ENCODE measurements around the gene ITGB4. TPM values are rescaled to one million over a fixed set of nuclear protein-coding genes. Genes with fewer than 3 reads are reported as not detected.

The ITGB4 gene
- total and polyA plus RNA-seq, 2 experiments from 2014 or later, result 6.1 to 9.7 TPM

- no peaks in the 10 kb centered on the region; the same call in 1 of the 2 replicates for H3K4me1 ChIP-seq (ENCODE audit: insufficient read depth)
- Mint-ChIP-seq H3K27ac (no peak overlapping the region), H3K27me3 (ENCODE audit: insufficient read depth, low read depth, poor library complexity) (peaks cover 26% of the 10 kb centered on the region), H3K9me3 (no peaks in the 10 kb centered on the region), H3K4me1 (peaks cover 2% of the 10 kb centered on the region; the same call in 2 of the 3 replicates), H3K4me3 (peak overlapping the region; percentile 59), H3K36me3 (ENCODE audit: low read depth) (no peaks in the 10 kb centered on the region)
- H3K27me3 ChIP-seq (ENCODE audit: insufficient read depth), result peaks cover 17% of the 10 kb centered on the region
- H3K9me2 ChIP-seq (ENCODE audit: insufficient read depth), result no peaks in the 10 kb centered on the region
- H3K27ac ChIP-seq (ENCODE audit: low read depth), result no peak overlapping the region
- H2AFZ ChIP-seq, result peak overlapping the region; percentile 95
- H4K20me1 ChIP-seq (replicated peaks; ENCODE audit: insufficient read depth), result no peaks in the 10 kb centered on the region
- peaks cover 12% of the 10 kb centered on the region; the same call in 1 of the 2 replicates for H3F3A ChIP-seq (replicated peaks; ENCODE audit: low read depth)
- DNase-seq (ENCODE audit: low spot score) (peak; percentile 23), ATAC-seq (peak; percentile 16)
- peak overlapping the region; percentile 84 for H3K4me3 ChIP-seq
- H3K4me2 ChIP-seq, result peak overlapping the region; percentile 94
- no peaks in the 10 kb centered on the region for H3K79me2 ChIP-seq (replicated peaks; ENCODE audit: insufficient read depth)
- H3K36me3 ChIP-seq (ENCODE audit: insufficient read depth), result no peaks in the 10 kb centered on the region
- TF ChIP-seq JUNB (IDR thresholded peaks at IDR 0.05; ENCODE audit: unreplicated experiment), result no peak
- no peak for TF ChIP-seq CREB1 (CRISPR knock-in tag; IDR thresholded peaks at IDR 0.05; ENCODE audit: low read depth)
- TF ChIP-seq REST (IDR thresholded peaks at IDR 0.05; ENCODE audit: unreplicated experiment), result no peak
- no peak for TF ChIP-seq POLR2AphosphoS5 (IDR thresholded peaks at IDR 0.05; ENCODE audit: low read depth)
- TF ChIP-seq ZNF331 (CRISPR knock-in tag; IDR thresholded peaks at IDR 0.05; ENCODE audit: low read depth), result no peak
- no peak for TF ChIP-seq ZNF114 (CRISPR knock-in tag; IDR thresholded peaks at IDR 0.05)
Observed at GRCh38 chr17:75721463-75722011, 278 bp downstream of the ITGB4 start.

- no peaks in the 10 kb centered on the region for H4K20me1 ChIP-seq (replicated peaks; ENCODE audit: insufficient read depth)
- peak overlapping the region; percentile 84 for H3K4me3 ChIP-seq
- Mint-ChIP-seq H3K27ac (no peak overlapping the region), H3K36me3 (ENCODE audit: low read depth) (no peaks in the 10 kb centered on the region), H3K27me3 (ENCODE audit: insufficient read depth, low read depth, poor library complexity) (peaks cover 24% of the 10 kb centered on the region), H3K9me3 (no peaks in the 10 kb centered on the region), H3K4me3 (peak overlapping the region; percentile 59), H3K4me1 (peaks cover 2% of the 10 kb centered on the region; the same call in 2 of the 3 replicates)
- H3K27me3 ChIP-seq (ENCODE audit: insufficient read depth), result peaks cover 17% of the 10 kb centered on the region
- no peaks in the 10 kb centered on the region for H3K9me2 ChIP-seq (ENCODE audit: insufficient read depth)
- no peak for DNase-seq (ENCODE audit: low spot score)
- H3K36me3 ChIP-seq (ENCODE audit: insufficient read depth), result no peaks in the 10 kb centered on the region
- no peaks in the 10 kb centered on the region; the same call in 1 of the 2 replicates for H3K4me1 ChIP-seq (ENCODE audit: insufficient read depth)
- ATAC-seq, result peak; percentile 8
- peak overlapping the region; percentile 95; the same call in 1 of the 2 replicates for H2AFZ ChIP-seq
- peaks cover 12% of the 10 kb centered on the region; the same call in 1 of the 2 replicates for H3F3A ChIP-seq (replicated peaks; ENCODE audit: low read depth)
- H3K4me2 ChIP-seq, result peak overlapping the region; percentile 94
- no peaks in the 10 kb centered on the region for H3K79me2 ChIP-seq (replicated peaks; ENCODE audit: insufficient read depth)
- TF ChIP-seq JUNB (IDR thresholded peaks at IDR 0.05; ENCODE audit: unreplicated experiment), result no peak
- no peak for TF ChIP-seq ETS1 (IDR thresholded peaks at IDR 0.05)
- no peak for TF ChIP-seq NANOG (IDR thresholded peaks at IDR 0.05; ENCODE audit: borderline replicate concordance)
- TF ChIP-seq CREB1 (CRISPR knock-in tag; IDR thresholded peaks at IDR 0.05; ENCODE audit: low read depth), result no peak
- TF ChIP-seq ZNF331 (CRISPR knock-in tag; IDR thresholded peaks at IDR 0.05; ENCODE audit: low read depth), result no peak
- no peak for TF ChIP-seq STAT1 (IDR thresholded peaks at IDR 0.05; ENCODE audit: unreplicated experiment)
- no peak for TF ChIP-seq EZH2 (IDR thresholded peaks at IDR 0.05; ENCODE audit: low read depth, unreplicated experiment)
- H3K27ac ChIP-seq (ENCODE audit: low read depth), result no peak overlapping the region
Observed at GRCh38 chr17:75722076-75722475, 817 bp downstream of the ITGB4 start.

Measured in GM23338 (cell line).